Suppressor macrophage (primary cell): ENCODE measurements around the gene MAP3K3.

Source experiments
- DNase-seq, 4 experiments: peaks; one replicate each; pipeline ENCODE4 v3.0.0-alpha.2; 2020 to 2022
- total RNA-seq, 17 experiments: gene quantifications; one replicate each; lab custom pipeline; 2026; ENCODE audit warnings: mixed read lengths in 6 of 17, inconsistent platforms in 3 of 17; lab: John Stamatoyannopoulos, UW

MAP3K3 gene
- total RNA-seq = 28.6 to 175 (median 133) reads per million in 17 experiments

- peak; percentile 100 for DNase-seq
These were observed at the start of gene MAP3K3 for GRCh38 chr17:63621684-63622573. Gene MAP3K3, plus strand, starts transcription at chr17:63622417. Its CDS starts 343 bp downstream, at chr17:63622760.

GRCh38 chr17:63573634-63574033, 48.6 kb upstream of the MAP3K3 start:
- no peak for DNase-seq

- no peak for DNase-seq
These were observed 44.0 kb upstream of the MAP3K3 start for GRCh38 chr17:63578027-63578768.

DNA sequence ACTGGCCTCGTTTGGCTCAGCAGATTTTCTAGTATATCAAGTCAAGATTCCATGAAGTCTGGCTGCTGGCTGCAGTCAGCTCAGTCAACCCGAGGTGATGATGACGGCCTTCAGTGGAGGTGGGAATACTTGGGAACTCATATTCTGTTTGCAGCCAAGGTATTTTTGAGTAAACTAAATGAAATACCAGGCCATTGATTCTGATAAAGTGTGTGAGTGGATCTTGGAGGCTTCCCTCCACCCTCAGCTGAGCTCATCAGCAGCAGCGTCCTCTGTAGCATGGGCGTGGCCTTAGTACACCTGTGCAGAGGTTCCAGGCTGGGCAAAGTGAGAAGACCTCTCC, 43.5 kb upstream of the MAP3K3 start:
- no peak for DNase-seq

- no peak for DNase-seq
These were observed 42.6 kb upstream of the MAP3K3 start for GRCh38 chr17:63579633-63580032.

- no peak for DNase-seq
These were observed 34.4 kb upstream of the MAP3K3 start for GRCh38 chr17:63587770-63588169.

- DNase-seq = no peak
These were observed 33.4 kb upstream of the MAP3K3 start for GRCh38 chr17:63588797-63589196.

DNA sequence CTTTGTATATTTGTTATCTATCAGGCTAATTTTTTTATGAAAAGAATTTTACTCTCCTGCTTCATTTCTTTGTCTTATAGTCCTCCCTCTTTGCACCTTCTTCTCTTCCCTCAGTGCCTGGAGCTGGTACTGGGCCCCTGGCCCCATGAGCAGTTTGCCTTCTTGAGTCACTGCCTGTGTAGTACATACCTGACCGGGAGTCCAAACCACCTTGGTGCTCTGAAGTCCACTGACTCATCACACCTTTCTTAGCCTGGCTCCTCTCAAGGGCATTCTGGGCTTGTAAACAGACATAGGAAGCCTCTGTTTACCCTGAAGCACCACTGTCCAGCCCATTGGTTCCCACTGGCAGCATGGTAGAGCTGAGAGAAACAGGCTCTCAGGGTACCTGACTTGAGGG, 32.6 kb upstream of the MAP3K3 start:
- no peak for DNase-seq

DNA sequence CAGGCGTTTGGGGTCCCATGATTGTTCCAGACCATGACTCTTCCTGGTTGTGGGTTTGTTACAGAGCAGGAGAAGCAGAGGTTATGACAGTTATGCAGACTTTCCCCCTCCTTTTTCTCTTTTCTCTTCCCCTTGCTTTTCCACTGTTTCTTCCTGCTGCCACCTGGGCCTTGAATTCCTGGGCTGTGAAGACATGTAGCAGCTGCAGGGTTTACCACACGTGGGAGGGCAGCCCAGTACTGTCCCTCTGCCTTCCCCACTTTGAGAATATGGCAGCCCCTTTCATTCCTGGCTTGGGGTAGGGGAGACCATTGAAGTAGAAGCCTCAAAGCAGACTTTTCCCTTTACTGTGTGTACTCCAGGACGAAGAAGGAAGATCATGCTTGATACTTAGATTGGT, 29.4 kb upstream of the MAP3K3 start:
- DNase-seq = no peak

GRCh38 chr17:63595132-63595531, 27.1 kb upstream of the MAP3K3 start:
- no peak for DNase-seq

- no peak for DNase-seq
These were observed 25.2 kb upstream of the MAP3K3 start for GRCh38 chr17:63596856-63597586.

GRCh38 chr17:63598281-63598680, 23.9 kb upstream of the MAP3K3 start:
- DNase-seq = no peak

DNA sequence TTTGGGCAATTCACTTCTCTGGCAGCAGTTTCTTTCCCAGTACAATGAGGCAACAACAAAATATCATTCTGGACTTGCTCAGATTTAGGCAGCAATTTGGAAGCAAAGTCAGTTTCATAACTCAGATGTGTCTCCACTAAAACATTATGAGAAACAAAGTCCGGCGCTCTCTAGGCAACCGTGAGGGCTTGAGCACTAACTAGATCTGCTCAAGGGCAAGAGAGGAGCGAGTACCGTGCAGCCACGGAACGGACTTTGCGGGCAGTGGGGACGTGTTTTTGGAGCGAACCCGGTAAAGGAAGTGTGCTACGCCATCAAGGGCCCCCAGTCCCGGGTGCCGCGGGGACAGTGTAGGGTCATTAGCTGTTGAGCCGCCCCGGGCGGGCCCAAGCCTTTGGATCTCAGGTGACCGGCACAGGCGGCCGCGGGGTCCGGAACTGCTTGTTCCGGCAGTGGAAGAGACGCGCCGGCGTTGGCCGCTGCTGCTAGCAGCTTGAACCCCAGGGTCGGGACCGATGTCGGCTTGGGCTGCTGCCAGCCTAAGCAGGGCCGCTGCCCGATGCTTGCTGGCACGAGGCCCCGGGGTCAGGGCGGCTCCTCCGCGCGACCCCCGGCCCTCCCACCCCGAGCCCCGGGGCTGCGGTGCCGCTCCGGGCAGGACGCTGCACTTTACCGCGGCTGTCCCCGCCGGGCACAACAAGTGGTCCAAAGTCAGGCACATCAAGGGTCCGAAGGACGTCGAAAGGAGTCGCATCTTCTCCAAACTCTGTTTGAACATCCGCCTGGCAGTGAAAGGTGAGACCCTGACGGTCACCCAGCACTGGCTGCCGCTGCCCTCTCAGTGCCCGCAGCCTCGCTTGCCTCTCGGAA, 21.4 kb upstream of the MAP3K3 start, which contains the start of gene TACO1:
Gene TACO1 (plus strand): TSS at position 327 of the 870 bp plus-strand sequence. CDS start 189 bp downstream, at position 516.
- DNase-seq = peak; percentile 86 to 93 (median 90)

GRCh38 chr17:63601439-63602371, 20.5 kb upstream of the MAP3K3 start:
- DNase-seq = no peak

DNA sequence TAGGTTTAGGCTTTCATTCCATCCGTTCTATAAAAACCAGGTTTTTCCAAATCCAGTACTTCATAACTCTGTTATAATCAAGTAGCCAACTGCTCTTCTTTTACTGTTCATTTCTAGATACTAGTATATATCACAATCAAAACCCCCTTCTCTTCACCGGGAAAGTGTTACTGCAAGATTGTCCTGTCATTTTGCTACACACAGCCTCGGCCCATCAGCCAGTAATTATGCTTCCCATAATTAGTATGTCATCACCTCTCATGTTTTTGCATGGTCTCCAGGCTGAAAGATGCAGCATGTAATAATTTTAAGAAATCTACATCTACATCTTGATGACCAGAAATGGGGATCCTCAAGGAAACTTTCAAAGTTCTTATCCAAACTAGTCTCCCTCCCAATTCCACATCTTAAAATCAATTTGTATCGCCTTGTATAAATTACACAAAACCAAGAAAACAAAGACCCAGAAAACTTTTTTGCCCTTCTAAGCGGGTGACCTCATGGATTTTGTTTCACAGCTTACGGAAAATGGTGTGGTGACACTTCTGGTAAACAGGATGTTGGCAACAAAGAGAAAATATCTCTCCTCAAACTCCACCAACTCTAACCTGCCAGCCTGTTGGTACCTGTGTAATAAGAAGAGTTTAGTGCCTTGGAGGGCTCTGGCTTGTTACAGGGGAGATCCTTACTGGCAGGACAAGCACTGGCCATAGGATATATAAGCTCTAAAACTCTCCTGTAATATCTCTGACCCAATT, 12.2 kb upstream of the MAP3K3 start:
- no peak for DNase-seq

DNA sequence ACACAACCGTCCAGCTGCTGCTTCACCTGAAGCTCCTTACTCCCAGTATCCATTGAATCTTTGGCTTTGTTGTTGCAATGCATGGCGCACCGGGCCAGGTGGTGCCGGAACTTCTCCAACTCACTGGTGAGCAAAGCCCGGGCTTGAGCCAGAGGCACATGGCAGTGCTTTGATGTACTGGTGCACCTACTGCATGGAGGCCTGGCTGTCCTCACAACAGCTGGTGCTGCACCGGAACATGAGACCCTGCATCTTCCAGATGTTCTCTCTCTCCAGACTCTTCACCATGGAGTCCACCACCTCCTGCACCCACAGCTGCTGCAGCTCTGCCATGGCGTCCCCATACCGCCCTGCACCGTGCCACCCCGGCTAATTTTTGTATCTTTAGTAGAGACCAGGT, 11.4 kb upstream of the MAP3K3 start:
- DNase-seq = no peak

DNA sequence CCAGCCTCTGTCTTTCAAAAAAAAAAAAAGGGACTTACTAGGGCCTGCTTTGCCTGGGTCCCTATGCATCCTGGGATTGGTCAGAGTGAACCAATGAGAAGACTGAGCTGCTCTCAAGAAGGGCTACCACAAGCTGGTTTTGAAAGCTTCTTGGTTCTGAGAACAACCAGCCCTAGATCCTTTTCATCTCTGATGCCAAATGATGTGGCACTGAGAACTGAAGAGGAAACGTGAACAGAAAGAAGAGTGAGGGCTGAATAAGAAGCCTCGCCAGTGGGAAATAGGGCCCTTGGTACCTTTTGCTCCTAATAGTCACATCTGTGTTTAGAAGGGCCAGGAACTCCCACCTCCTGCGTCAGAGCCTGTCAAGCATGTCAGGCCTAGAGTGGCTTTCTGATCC, 10.9 kb upstream of the MAP3K3 start:
- no peak for DNase-seq

GRCh38 chr17:63613663-63614062, 8.6 kb upstream of the MAP3K3 start:
- DNase-seq = no peak

GRCh38 chr17:63621229-63621683, 961 bp upstream of the MAP3K3 start:
- DNase-seq = no peak
